ENCODE data around the gene CALHM4. TPM values are rescaled to one million over a fixed set of nuclear protein-coding genes. Genes with fewer than 3 reads are reported as not detected.

Gene CALHM4
- total and polyA plus RNA-seq, 2 of the 13 experiments (the other 11 are each of a cell fraction or from before 2014, with no cell fraction given): not detected

DNA sequence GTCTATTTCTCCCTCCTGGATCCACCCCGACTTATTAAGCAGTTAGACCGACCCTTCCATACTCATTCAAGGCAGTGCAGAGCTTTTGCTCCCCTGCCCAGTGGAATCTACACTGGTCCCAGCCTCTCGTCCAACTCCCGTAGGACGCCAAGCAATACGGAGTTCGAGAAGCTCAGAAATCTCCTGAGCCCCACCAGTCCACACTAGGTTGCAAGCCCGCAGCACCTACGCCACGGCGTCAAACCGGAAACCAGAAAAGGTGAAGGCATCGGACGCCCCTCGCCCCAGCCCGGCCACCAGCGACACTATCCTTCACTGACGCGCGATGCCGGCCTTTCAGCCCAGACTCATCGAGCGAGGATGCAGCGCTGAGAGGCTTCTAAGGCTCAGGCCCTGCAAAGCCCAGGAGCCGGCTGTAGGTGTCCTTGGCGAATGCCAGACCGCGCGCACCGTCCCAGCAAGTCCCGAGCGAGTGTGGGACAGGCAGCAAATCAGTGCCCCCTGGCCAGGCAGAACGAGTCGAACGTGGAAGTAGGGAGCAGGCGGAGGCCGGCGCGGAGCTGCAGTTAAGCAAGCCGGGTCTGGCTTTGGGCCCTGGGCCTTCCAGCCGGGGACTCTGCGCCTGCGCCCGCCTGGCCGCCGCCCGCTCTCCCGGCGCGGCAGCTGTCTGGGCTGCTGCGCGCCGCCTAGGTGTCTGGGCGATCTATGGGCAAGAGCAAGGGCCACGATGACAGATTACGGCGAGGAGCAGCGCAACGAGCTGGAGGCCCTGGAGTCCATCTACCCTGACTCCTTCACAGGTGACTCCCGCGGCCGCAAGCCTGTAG, 17.5 kb downstream of the CALHM4 start, which contains the start of gene RWDD1 (continued):
- TF ChIP-seq GATAD2A (CRISPR knock-in tag; IDR thresholded peaks at IDR 0.05) (peak; percentile 89), TARDBP (CRISPR knock-in tag; IDR thresholded peaks at IDR 0.05) (peak; percentile 100), ZFP37 (CRISPR knock-in tag; IDR thresholded peaks at IDR 0.05; ENCODE audit: borderline replicate concordance) (0 out of 2 replicates have a peak, but pooled peaks have one; percentile 6), POLR2G (IDR thresholded peaks at IDR 0.05; ENCODE audit: low read depth, low read length) (peak; percentile 95), SRSF1 (optimal IDR thresholded peaks at IDR 0.05; ENCODE audit: low read depth, low read length) (peak; percentile 73), NR2F2 (IDR thresholded peaks at IDR 0.05; ENCODE audit: borderline replicate concordance, low read depth) (no peak), SPEN (CRISPR knock-in tag; IDR thresholded peaks at IDR 0.05; ENCODE audit: low read depth) (peak; percentile 100), REPIN1 (CRISPR knock-in tag; IDR thresholded peaks at IDR 0.05; ENCODE audit: borderline replicate concordance, low read depth) (peak; percentile 100), TBP (CRISPR knock-in tag; IDR thresholded peaks at IDR 0.05) (no peak; the same call in 1 of the 2 replicates), HIVEP1 (CRISPR knock-in tag; IDR thresholded peaks at IDR 0.05) (peak; percentile 89), ZNF737 (CRISPR knock-in tag; IDR thresholded peaks at IDR 0.05; ENCODE audit: borderline replicate concordance) (peak; percentile 93), ZNF567 (CRISPR knock-in tag; IDR thresholded peaks at IDR 0.05; ENCODE audit: borderline replicate concordance) (peak; percentile 96; the same call in 1 of the 2 replicates), POGZ (CRISPR knock-in tag; IDR thresholded peaks at IDR 0.05) (peak; percentile 99), GATA4 (IDR thresholded peaks at IDR 0.05; ENCODE audit: borderline replicate concordance, low read depth) (peak; percentile 80; the same call in 1 of the 2 replicates), ZNF331 (CRISPR knock-in tag; IDR thresholded peaks at IDR 0.05) (peak; percentile 77; the same call in 1 of the 2 replicates), TP53 (CRISPR knock-in tag; conservative IDR thresholded peaks at IDR 0.05) (peak; percentile 75; the same call in 1 of the 2 replicates), CENPT (CRISPR knock-in tag; IDR thresholded peaks at IDR 0.05; ENCODE audit: low read depth) (0 out of 2 replicates have a peak, but pooled peaks have one; percentile 21)
- TF ChIP-seq, protein P1, sequence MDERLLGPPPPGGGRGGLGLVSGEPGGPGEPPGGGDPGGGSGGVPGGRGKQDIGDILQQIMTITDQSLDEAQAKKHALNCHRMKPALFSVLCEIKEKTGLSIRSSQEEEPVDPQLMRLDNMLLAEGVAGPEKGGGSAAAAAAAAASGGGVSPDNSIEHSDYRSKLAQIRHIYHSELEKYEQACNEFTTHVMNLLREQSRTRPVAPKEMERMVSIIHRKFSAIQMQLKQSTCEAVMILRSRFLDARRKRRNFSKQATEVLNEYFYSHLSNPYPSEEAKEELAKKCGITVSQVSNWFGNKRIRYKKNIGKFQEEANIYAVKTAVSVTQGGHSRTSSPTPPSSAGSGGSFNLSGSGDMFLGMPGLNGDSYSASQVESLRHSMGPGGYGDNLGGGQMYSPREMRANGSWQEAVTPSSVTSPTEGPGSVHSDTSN (CRISPR knock-in tag; IDR thresholded peaks at IDR 0.05): no peak
- TF ChIP-seq, protein P2, sequence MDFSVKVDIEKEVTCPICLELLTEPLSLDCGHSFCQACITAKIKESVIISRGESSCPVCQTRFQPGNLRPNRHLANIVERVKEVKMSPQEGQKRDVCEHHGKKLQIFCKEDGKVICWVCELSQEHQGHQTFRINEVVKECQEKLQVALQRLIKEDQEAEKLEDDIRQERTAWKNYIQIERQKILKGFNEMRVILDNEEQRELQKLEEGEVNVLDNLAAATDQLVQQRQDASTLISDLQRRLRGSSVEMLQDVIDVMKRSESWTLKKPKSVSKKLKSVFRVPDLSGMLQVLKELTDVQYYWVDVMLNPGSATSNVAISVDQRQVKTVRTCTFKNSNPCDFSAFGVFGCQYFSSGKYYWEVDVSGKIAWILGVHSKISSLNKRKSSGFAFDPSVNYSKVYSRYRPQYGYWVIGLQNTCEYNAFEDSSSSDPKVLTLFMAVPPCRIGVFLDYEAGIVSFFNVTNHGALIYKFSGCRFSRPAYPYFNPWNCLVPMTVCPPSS (IDR thresholded peaks at IDR 0.05): no peak
- TF ChIP-seq, protein P3, sequence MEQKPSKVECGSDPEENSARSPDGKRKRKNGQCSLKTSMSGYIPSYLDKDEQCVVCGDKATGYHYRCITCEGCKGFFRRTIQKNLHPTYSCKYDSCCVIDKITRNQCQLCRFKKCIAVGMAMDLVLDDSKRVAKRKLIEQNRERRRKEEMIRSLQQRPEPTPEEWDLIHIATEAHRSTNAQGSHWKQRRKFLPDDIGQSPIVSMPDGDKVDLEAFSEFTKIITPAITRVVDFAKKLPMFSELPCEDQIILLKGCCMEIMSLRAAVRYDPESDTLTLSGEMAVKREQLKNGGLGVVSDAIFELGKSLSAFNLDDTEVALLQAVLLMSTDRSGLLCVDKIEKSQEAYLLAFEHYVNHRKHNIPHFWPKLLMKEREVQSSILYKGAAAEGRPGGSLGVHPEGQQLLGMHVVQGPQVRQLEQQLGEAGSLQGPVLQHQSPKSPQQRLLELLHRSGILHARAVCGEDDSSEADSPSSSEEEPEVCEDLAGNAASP (CRISPR knock-in tag; IDR thresholded peaks at IDR 0.05; ENCODE audit: borderline replicate concordance): peak; percentile 60
- TF ChIP-seq, protein P4, sequence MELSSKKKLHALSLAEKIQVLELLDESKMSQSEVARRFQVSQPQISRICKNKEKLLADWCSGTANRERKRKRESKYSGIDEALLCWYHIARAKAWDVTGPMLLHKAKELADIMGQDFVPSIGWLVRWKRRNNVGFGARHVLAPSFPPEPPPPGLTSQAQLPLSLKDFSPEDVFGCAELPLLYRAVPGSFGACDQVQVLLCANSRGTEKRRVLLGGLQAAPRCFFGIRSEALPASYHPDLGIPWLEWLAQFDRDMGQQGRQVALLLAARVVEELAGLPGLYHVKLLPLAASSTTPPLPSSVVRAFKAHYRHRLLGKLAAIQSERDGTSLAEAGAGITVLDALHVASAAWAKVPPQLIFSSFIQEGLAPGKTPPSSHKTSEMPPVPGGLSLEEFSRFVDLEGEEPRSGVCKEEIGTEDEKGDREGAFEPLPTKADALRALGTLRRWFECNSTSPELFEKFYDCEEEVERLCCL (CRISPR knock-in tag; IDR thresholded peaks at IDR 0.05; ENCODE audit: borderline replicate concordance): no peak
- TF ChIP-seq, protein P5, sequence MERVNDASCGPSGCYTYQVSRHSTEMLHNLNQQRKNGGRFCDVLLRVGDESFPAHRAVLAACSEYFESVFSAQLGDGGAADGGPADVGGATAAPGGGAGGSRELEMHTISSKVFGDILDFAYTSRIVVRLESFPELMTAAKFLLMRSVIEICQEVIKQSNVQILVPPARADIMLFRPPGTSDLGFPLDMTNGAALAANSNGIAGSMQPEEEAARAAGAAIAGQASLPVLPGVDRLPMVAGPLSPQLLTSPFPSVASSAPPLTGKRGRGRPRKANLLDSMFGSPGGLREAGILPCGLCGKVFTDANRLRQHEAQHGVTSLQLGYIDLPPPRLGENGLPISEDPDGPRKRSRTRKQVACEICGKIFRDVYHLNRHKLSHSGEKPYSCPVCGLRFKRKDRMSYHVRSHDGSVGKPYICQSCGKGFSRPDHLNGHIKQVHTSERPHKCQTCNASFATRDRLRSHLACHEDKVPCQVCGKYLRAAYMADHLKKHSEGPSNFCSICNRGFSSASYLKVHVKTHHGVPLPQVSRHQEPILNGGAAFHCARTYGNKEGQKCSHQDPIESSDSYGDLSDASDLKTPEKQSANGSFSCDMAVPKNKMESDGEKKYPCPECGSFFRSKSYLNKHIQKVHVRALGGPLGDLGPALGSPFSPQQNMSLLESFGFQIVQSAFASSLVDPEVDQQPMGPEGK (CRISPR knock-in tag; IDR thresholded peaks at IDR 0.05): peak; percentile 68
